Subcutaneous adipose tissue (tissue), 4 donors: ENCODE results near the gene MST1. TPM values are rescaled to one million over a fixed set of nuclear protein-coding genes. Genes with fewer than 3 reads are reported as not detected.

Experiments used
- total RNA-seq, 4 donors: library from RNA; depleted of rRNA; stranded (reverse); fragments of >200 nt; gene quantifications; one replicate each; pipeline ENCODE4 v1.1.0, GENCODE V29; 2016
- TF ChIP-seq, protein P1 (sequence below): fragments of 450-650 bp; IDR thresholded peaks from one replicate; pipeline ENCODE4 v1.5.1; 2016; ENCODE audit warnings: low read depth, mild to moderate bottlenecking, control low read depth, antibody characterized with exemption, moderate library complexity

The MST1 gene
- total RNA-seq, 4 donors from 2014 or later: 2.1 to 11.5 (median 8.2) TPM

GRCh38 chr3:49673715-49674496 lies 15.4 kb downstream of the MST1 start, which contains the start of gene APEH:
TSS of gene APEH (plus strand) at chr3:49674351. CDS start at chr3:49674402, 51 bp downstream.
- TF ChIP-seq, protein P1, sequence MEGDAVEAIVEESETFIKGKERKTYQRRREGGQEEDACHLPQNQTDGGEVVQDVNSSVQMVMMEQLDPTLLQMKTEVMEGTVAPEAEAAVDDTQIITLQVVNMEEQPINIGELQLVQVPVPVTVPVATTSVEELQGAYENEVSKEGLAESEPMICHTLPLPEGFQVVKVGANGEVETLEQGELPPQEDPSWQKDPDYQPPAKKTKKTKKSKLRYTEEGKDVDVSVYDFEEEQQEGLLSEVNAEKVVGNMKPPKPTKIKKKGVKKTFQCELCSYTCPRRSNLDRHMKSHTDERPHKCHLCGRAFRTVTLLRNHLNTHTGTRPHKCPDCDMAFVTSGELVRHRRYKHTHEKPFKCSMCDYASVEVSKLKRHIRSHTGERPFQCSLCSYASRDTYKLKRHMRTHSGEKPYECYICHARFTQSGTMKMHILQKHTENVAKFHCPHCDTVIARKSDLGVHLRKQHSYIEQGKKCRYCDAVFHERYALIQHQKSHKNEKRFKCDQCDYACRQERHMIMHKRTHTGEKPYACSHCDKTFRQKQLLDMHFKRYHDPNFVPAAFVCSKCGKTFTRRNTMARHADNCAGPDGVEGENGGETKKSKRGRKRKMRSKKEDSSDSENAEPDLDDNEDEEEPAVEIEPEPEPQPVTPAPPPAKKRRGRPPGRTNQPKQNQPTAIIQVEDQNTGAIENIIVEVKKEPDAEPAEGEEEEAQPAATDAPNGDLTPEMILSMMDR: no peak

DNA sequence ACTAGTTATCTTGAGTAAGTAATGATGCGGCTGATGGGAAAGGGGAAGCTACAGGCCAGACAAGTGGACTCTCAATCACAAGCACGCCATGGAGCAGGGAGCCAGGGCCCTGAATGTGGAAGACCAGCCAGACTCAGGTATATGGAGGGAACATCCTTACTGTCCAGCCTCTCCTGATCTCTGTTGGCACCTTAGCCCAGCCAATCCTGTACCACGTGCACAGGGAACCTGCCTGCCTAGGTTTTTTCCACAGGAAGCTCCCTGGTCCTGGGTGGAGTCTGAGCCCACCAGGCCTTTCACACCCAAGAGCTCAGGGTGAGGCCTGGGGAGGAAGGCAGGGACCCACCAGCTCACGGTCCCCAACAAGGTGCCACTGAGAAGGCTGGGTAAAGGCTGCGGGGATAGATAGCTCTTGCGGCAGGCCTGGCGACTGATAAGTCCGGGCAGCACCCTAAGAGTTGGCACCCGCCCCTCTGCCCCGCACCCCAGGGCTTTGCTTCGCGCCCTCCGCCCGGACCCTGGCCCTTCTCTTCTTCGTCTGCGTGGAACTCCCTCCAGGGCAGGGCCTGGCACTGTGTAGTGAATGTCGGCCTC lies 16.1 kb downstream of the MST1 start:
- TF ChIP-seq, protein P1: no peak

GRCh38 chr3:49671291-49672288 lies 17.7 kb downstream of the MST1 start:
- TF ChIP-seq, protein P1: no peak

DNA sequence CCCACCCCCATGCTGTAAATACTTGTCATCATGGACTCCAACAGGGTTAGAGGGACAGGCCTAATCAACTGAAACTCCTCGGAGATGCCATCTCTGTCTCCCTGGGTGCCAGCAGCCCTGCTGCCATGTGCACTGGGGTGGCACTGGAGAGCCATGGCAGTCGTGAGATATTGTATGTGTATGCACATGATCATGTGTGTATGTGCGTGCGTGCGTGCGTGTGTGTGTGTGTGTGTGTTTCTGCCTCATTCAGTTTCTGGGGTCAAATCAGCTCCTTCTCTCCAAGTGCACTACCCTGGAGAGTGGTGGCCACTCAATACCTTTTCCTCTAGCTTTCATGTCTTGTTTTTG lies 18.4 kb downstream of the MST1 start:
- TF ChIP-seq, protein P1: no peak

GRCh38 chr3:49669352-49669751 lies 19.9 kb downstream of the MST1 start:
- TF ChIP-seq, protein P1: no peak

GRCh38 chr3:49668861-49669260 lies 20.4 kb downstream of the MST1 start:
- TF ChIP-seq, protein P1: no peak
